ENCODE measurements around the gene AOX1.
"Not testable (repeated sequence)": the region's sequence is repeated elsewhere in the genome, so short reads cannot be mapped to it uniquely, and the experiment has no call there.

The AOX1 gene

GRCh38 chr2:200703926-200704637 is 118.3 kb downstream of the AOX1 start:
- DNase-seq = no peak

DNA sequence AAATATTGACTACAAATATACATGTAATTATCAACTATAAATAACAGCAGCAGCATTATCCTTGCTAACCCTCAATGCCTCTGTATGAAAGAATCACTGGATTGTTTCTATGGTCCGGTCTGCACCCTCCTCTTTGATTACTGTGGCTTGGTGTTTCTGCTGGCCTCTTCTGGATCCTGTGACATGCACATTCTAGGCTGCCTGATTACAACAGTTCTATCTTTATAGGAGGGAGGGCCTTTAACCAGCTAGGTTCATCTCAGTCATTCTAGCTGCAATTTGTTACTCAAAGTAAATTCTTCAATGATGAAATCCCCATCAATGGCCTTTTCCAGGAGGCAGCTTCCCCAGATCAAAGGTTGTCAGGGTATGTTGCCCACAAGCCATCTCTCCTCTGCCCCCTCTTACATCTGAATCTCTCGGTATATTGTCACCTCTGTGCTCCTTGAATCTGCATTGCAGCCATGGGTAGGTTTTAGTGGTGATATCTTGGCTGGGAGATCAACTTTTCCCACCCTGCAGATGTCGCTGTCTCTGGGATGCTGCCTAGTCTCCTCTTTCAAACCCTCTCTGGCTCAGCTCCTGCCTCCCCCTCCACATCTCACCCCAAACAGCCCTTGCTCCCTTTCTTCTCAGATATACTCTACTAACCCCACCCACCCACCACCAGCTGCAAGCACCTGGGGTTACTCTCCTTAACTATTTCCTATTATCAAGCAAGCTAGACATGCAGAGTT is 119.7 kb downstream of the AOX1 start:
- DNase-seq = no peak

- DNase-seq = no peak
These were observed 123.1 kb downstream of the AOX1 start for GRCh38 chr2:200708943-200709342.

DNA sequence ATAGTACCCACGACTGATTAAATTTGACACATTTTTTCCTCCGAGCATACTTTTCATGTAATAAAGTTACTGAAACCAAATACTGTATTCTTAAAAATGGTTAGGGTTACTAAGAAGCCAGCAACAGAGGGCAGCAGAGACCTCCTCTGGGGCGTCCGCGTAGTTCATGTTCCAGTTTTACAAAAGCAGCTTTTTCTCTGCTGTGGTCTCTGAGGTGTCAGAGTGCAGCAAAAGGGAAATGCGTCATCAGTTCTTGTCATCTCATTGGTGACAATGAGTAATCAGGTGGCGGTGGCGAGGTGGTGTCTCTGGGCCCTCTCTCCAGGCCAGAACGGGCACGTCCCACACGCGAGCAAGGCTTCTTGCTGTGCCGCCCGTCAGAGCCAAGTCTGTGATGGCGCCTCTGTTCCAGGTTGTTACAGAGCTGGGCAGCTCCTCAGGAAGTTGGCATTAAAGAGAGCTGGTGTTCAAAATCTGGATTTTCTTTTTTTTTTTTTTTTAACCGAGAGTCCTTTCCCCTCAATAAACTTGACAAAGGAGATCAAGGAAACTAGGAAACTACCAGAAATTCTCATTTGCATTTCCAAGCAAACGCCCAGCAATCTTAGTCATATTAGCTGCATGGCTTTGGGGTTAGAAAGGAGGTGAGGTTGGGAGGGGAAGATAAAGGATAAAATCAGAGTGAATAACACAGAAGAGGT is 127.3 kb downstream of the AOX1 start:
- DNase-seq = peak; percentile 92

DNA sequence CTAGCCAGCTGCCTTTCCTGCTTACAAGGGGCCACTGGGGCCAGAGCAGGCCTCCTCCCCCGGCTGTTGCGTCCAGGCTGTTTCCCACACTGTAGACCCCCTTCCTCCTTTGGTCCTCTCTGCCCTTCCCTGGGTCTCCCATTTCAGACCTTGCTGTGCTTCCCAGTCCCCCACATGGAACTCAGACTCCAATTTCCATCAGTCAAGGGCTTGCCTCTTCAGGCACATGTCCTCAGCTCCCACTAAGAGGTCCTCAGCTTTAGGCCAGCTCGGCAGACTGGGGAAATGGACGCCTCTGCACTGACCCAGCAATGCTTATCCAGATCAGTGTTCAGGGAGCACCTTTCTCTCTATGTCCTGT is 127.9 kb downstream of the AOX1 start:
- no peak for DNase-seq

DNA sequence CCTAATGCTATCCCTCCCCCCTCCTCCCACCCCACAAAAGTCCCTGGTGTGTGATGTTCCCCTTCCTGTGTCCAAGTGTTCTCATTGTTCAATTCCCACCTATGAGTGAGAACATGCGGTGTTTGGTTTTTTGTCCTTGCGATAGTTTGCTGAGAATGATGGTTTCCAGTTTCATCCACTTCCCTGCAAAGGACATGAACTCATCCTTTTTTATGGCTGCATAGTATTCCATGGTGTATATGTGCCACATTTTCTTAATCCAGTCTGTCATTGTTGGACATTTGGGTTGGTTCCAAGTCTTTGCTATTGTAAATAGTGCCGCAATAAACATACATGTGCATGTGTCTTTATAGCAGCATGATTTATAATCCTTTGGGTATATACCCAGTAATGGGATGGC is 129.2 kb downstream of the AOX1 start:
- not testable (repeated sequence) for DNase-seq

- no peak for DNase-seq
These were observed 130.6 kb downstream of the AOX1 start for GRCh38 chr2:200716386-200716785.

Data from CD4-positive, alpha-beta T cell treated with Interleukin-17A for 4 hours (primary cell).